Sigmoid colon (tissue), 4 donors: ENCODE results near the gene SSC5D.

Experiments used
- CTCF ChIP-seq, 4 experiments: fragments of 450-650 bp in 3 of 4; fragments of 200-600 bp in 1 of 4; IDR thresholded peaks; one replicate each; pipeline ENCODE4 v1.5.1; 2016 to 2019; ENCODE audit warnings: antibody characterized with exemption in 4 of 4, mild to moderate bottlenecking in 3 of 4, moderate library complexity in 2 of 4
- EP300 ChIP-seq, 4 donors: sonication (generic); formaldehyde crosslinking; IDR thresholded peaks; one replicate each; pipeline ENCODE4 v1.6.1; 2017; ENCODE audit warnings: antibody characterized with exemption in 4 of 4
- POLR2A ChIP-seq, 2 donors: fragments of 450-650 bp; IDR thresholded peaks; one replicate each; pipeline ENCODE4 v1.6.1; 2016; ENCODE audit warnings: antibody characterized with exemption in 2 of 2, mild to moderate bottlenecking in 2 of 2, moderate library complexity in 2 of 2
- POLR2AphosphoS5 ChIP-seq, 4 donors: sonication (generic); formaldehyde crosslinking; IDR thresholded peaks; one replicate each; pipeline ENCODE4 v1.6.1; 2017; ENCODE audit warnings: antibody characterized with exemption in 4 of 4

- TF ChIP-seq POLR2AphosphoS5 (IDR thresholded peaks at IDR 0.05) (no peak), CTCF (IDR thresholded peaks at IDR 0.05) (no peak), POLR2A (IDR thresholded peaks at IDR 0.05) (no peak), EP300 (IDR thresholded peaks at IDR 0.05) (no peak)
Observed at GRCh38 chr19:55566823-55567222, 78.6 kb downstream of the SSC5D start.
